Body of pancreas (tissue), 4 donors: ENCODE data around the gene ZNF8.

ENCODE experiments used
- POLR2A ChIP-seq, 3 donors: fragments of 450-650 bp; IDR thresholded peaks; one replicate each; pipeline ENCODE4 v1.6.1; 2016; ENCODE audit warnings: antibody characterized with exemption in 3 of 3, mild to moderate bottlenecking in 2 of 3
- TF ChIP-seq, protein P1 (sequence below), 7 experiments: fragments of 450-650 bp in 4 of 7; fragments of 200-600 bp in 3 of 7; sonication (generic) in 3 of 7; IDR thresholded peaks; one replicate each; pipeline ENCODE4 v1.5.1; 2016 to 2019; ENCODE audit warnings: antibody characterized with exemption in 7 of 7

DNA sequence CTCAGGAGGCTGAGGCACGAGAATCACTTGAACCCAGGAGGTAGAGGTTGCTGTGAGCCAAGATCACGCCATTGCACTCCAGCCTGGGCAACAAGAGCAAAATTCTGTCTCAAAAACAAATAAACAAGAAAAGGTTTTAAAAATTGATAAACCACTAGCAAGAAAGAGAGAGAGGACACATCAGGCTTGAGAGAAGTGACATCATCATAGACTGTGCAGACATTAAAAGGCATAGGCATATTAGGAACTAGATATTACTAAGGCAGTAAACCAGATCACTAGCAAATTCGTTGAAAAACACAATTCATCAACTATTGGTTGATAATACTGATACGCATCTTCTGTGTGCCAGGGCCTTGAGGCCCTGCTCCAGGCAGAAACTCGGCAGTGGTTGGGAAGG lies 66.8 kb downstream of the ZNF8 start:
- TF ChIP-seq, protein P1, sequence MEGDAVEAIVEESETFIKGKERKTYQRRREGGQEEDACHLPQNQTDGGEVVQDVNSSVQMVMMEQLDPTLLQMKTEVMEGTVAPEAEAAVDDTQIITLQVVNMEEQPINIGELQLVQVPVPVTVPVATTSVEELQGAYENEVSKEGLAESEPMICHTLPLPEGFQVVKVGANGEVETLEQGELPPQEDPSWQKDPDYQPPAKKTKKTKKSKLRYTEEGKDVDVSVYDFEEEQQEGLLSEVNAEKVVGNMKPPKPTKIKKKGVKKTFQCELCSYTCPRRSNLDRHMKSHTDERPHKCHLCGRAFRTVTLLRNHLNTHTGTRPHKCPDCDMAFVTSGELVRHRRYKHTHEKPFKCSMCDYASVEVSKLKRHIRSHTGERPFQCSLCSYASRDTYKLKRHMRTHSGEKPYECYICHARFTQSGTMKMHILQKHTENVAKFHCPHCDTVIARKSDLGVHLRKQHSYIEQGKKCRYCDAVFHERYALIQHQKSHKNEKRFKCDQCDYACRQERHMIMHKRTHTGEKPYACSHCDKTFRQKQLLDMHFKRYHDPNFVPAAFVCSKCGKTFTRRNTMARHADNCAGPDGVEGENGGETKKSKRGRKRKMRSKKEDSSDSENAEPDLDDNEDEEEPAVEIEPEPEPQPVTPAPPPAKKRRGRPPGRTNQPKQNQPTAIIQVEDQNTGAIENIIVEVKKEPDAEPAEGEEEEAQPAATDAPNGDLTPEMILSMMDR (IDR thresholded peaks at IDR 0.05) = no peak
- no peak for TF ChIP-seq POLR2A (IDR thresholded peaks at IDR 0.05)
